Fibroblast of upper back skin (primary cell): ENCODE measurements around the gene GORASP2.
A peak's percentile ranks its signal among the peaks of the same experiment; 100 is the strongest.

ENCODE experiments used
- DNase-seq: peaks from one replicate; pipeline ENCODE4 v3.0.0-alpha.2; 2013

The GORASP2 gene

GRCh38 chr2:170968205-170969003 is 39.4 kb downstream of the GORASP2 start:
- DNase-seq = no peak

DNA sequence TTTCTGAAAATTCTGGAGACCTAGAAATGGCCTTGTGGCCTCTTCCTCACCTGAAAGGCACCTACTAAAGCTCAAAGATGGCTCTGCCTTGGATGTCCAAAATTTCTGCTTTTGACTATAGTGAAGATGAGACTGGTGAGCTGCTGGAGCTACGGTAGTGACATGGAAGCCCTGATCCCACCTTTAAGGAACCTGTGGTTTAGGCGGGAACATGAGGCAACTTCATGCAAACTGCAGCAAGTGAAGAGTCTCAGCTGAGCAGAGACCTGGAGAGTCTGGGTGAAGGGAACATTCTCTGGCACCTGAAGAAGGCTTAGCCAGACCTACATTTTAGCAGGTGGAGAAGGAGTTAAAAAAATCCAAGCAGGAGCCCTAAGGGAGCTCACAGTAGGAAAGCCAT is 40.0 kb downstream of the GORASP2 start:
- DNase-seq = no peak

DNA sequence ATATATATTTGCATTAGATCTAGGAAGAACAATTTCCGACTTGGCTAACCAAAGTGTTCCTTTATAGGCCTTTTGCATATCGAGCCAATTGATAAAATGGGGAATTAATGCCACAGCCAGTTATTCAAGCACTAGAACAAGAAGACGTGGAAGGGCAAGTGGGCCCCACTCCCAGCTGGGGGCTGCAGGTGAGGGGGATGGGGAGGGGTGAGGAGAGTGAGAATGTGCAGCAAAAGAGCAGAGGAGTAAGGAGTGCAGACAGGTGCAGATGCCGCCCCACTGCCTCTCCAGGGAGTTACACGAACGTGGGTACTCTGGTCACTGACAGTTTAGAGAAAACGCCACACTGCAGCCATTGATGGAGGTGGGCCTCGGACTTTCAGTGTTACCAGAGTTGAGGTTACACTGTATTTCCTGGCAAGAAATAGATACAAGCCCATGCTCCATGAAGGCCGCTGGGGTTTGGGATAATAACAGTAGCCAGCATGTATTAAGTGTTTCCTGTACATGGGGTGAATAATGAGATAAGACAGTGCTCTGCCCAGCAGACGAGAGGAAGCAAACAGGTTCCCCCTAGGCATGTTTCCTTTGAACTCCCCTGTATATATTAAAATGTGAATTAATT is 40.9 kb downstream of the GORASP2 start:
- DNase-seq = no peak

DNA sequence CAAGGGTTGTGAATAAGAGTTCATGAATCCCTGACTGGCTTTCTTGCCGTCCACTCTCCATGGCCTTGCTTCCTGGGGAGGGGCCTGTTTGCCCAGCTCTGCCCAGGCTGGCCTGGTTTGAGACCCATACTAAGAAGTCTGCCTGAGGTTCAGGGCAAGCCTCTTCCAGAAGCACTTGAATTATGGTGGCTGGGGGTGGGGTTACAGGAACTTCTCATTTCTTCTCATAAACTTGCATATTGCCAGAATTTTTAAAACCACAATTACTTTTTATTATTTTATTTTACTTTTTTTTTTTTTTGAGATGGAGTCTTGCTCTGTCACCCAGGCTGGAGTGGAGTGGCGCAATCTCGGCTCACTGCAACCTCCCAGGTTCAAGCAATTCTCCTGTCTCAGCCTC is 42.0 kb downstream of the GORASP2 start:
- no peak for DNase-seq

DNA sequence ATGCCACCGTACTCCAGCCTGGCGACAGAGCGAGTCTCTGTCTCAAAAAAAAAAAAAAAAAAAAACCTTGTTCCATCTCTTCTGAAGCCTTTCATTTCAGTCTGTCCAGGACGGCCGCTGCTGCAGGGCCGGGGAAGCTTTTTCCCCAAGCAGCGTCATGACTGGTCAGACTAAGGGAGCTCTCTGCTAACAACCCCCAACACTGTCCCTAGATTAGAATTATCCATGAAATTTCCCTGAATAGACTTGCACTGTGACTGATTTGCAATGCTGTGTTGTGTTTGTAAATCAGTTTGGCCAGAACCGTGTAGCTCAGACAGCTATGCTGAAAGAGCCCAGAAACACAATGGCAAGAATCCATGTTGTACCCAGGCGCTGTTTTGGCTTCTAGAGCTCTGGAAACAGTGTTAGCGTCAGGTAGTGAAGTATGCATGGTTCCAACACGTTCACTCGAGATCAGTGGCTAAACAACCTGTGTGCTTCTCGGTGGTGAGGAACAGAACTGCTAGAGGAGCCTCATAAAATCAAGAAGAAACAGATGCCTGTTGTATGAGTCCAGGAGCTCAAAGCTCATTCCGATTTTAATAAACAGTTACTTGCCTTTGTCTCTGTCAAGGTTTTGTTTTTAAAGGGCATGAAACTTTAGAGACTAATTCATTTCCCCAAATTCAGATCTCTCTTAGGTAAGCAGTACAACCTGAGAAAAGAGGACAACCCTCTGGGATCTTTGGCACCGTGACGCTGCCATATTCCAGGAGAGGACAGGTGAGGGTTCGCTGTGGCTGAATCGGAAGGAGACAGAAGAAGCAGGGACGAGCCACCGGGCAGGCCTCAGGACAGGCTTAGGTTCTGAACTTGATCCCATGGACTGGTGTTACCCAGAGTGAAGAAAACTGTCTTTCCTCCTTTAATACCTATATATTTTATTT is 43.5 kb downstream of the GORASP2 start:
- no peak for DNase-seq

DNA sequence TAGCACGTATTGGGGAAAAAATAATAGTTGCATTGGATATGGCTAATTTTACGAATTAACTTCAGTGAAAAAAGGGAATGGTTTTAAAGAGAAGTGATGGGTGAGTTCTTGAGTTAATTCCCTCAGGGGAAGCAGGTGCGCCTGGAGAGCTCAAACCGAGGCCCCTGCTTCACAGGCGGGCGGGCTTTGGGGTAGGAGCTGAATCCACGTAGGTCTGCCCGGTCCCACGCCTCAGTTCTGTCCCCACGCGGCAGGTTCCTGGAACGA is 44.1 kb downstream of the GORASP2 start:
- no peak for DNase-seq

- DNase-seq = peak; percentile 72
These were observed 44.6 kb downstream of the GORASP2 start for GRCh38 chr2:170973492-170974303.

DNA sequence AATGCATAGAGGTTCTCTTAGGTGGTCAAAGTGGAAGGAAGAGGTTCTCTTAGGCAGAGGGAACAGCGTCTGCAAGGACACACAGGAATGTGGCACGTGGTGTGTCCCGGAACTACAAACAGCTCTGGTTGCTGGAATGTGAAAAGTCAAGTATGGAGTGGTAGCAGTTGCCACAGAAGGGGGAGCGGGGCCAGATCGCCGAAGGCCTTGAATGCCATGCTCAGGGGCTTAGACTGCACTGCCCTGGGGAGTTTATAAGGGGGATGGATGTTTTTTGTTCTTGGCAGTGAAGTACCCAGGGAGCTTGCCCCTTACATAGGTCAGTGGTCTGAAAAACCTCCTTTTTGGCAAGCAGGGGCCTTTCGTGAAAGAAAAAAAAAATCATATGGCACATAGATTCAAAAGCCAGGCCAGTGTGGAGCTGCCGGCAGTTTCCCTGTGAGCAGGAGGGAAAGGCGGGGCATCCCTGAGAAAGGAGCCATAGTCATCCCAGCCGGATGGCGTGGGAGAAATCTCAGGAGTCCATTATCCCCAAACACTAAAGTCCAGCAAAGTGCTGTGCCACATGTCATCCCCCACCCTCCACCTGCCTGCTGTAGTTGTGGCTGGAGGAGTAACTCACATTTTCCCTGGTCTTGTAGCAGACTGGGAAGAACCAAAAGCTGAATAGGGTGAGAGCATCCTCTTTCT is 45.4 kb downstream of the GORASP2 start:
- DNase-seq = peak; percentile 36

GRCh38 chr2:170975127-170975942 is 46.3 kb downstream of the GORASP2 start:
- no peak for DNase-seq

DNA sequence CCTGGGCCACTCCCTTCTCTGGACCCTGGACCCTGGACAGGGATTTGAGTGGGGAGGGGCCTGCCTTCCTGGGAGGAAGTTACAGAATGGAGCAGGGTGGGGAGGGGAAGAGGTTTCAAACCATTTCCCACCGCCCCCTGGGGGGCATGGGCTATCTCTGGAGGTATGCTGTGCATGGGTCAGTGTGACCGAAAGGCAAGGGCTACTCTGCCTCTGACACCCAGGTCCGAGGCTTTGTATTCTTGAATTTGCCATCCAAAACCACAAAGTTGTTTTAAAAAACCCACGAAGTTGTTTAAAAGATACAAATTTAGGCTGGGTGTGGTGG is 46.9 kb downstream of the GORASP2 start:
- no peak for DNase-seq

DNA sequence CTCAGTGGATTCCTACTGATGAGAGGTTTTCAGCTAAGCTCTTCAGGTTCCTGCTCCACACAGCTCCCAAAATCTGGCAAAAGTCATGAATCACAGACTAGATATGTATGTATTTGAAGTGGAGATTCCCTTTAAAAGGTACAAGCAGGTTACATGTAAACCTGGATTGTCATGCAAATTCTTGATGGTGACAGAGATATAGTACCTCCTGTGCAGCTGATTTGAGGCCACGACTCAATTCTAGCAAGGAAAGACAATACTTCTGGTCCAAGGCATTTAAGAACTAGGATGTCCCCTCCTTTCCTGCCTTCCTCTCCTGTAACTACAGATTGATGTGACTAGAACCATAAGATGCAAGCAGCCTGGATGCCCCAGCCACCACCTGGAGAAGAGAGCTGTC is 55.0 kb downstream of the GORASP2 start:
- DNase-seq = no peak

DNA sequence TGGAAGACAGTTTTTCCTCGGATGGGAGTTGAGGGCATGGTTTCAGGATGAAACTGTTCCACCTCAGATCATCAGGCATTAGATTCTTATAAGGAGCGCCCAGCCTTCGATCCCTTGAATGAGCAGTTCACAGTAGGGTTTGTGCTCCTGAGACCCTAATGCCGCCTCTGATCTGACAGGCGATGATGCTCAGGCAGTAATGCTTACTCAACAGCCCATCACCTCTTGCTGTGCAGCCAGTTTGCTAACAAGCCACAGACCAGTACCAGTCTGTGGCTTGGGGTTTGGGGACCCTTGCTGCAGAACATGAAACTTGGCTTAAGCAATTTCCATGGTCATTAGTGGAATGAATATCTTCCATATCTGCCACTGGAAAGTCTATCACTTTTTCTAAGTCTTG is 56.4 kb downstream of the GORASP2 start:
- DNase-seq = no peak

GRCh38 chr2:170986566-170987258 is 57.7 kb downstream of the GORASP2 start:
- DNase-seq = no peak

DNA sequence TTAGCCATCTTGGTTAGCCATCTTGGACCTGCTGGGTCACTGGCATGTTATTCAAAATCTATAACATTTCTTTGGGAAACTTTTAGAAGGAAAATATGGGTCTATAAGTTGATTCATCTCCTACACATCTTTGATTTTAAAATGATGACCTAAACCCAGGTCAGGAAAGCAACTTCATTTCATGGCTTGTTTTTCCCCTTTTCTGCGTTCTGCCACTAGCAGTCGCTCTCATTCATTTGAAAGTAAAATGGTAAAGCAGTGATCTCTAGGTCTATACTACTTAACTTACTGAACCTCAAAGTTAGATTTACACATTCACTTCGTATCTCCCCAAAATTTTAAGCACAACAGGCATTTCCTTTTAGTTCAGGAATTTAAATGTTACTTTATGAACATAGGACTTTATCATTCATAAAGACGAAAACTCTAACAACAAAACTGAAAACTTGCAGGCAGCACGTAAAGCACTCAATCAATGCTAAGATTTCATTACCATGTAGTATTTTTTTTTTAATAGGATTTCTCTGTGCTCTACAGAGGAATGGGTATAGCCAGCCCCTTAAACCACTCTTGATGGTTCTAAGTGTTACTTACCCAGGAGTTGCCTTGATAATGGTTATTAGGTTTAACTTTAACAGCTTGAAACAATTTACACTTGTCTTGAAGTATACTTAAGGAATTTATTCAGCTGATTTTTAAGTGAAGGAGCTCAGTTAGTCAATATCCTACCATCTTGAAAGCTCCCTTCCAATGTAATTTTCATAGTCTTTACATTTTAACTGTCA is 62.5 kb downstream of the GORASP2 start:
- no peak for DNase-seq

DNA sequence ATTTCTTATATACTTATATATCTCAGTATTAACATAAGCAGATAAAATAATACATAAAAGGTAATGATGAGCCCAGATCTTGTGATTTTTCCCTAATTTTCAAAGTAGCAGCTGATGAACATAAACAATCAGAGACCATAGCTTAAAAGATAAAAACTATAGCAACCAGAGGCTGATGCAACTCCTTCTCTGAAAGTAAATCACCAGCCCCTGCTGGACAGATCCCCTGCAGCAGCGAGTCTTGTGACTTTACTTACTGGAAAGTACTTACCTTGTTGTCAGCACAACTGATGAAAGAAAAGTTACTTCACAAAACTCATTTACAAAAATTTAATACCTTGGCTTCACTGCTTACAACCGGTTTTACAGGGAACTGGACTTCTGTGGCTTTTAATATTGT is 67.3 kb downstream of the GORASP2 start:
- DNase-seq = no peak

DNA sequence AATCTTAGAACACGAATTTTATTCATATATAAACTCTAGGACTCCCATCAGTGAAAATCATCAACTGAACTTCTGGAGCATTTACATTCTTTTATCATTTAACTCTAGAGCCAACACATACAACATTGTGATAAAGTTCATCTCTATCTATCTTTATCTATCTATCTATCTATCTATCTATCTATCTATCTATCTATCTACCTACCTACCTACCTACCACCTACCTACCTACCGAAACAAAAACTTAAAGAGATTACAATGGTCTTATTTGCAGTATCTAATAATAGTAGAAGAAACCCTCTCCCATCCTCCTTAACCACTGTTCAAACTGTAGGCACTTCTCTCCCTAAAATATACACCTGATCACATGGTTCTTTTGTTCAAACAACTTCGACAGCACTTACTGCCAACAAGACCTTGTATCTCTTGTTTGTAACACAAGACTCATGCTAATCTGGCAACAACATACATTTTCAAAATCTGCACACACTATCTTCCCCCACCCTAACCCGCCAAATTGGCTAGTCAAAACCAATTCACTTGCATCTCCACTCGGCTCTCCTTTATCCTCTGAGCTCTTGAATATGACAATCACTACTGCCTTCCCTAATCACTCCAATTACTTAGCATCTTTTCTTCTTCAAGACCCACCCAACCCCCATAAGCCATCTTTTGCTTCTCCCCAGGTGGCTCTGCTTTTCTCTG is 69.0 kb downstream of the GORASP2 start:
- no peak for DNase-seq

GRCh38 chr2:170999654-171000053 is 70.6 kb downstream of the GORASP2 start:
- no peak for DNase-seq

DNA sequence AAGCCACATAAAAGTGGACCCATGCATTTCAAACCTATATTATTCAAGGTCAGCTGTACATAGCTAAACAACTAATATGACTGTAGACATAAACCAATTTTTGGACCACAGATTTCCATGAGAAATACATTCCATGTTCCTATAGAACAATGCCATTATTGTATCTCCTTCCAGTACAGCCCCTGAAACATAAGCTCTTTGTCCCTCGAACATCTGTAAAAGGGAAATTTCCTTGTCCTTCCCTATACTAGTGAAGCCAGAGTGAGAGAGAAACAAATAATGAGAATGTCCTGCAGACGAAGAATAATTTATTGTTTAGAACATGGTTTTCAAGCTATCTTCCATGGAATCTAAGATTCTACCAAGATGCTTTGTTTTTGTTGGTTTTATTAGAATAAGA is 75.3 kb downstream of the GORASP2 start:
- DNase-seq = no peak

DNA sequence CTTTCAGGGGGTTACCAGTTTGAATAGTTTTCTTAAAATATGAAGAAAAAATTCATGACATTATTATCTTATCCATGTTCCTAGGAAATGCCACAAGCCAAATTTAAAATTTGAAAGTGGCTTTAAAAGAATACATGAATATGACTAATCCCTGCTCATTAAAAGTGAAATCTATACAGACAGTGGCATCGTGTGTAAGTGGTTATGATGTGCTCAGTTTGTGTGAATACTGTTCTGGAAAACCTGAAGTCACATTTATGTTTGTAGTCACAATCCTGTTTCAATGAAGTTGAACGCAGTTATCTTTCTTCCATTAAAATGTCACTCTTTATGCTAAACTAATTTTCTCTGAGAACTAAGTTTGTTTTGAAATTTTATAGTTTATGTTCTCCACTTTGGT is 75.8 kb downstream of the GORASP2 start:
- DNase-seq = no peak
